Astrocyte of the spinal cord (primary cell): ENCODE measurements around the gene BTBD2.

Experiments used
- DNase-seq: peaks from one replicate; pipeline ENCODE4 v3.0.0; 2011; ENCODE audit warnings: low read depth, low spot score
- H3K4me3 ChIP-seq: 2 replicates; pipeline ENCODE4 v1.5.1; 2011; ENCODE audit warnings: low read depth, mild to moderate bottlenecking, low read length, moderate library complexity
- CTCF ChIP-seq: IDR thresholded peaks from 2 replicates; pipeline ENCODE4 v1.5.1; 2012; ENCODE audit warnings: low read depth, mild to moderate bottlenecking, low read length, inconsistent platforms
- in situ Hi-C: cut with HindIII; loops from 2 replicates; pipeline ENCODE4 v1.10.0; 2017; ENCODE audit warnings: low sequenced_read_pairs

Gene BTBD2

GRCh38 chr19:2061495-2062388 is 46.2 kb upstream of the BTBD2 start:
- H3K4me3 ChIP-seq = peak overlapping the region; percentile 50
- peak; percentile 98 for DNase-seq
- in situ Hi-C loops = no loop called here
- TF ChIP-seq CTCF = no peak

- DNase-seq = peak; percentile 84
- TF ChIP-seq CTCF = no peak
- peak overlapping the region; percentile 26 for H3K4me3 ChIP-seq
- in situ Hi-C loops = no loop called here
These were observed 45.5 kb upstream of the BTBD2 start for GRCh38 chr19:2060884-2061494.

GRCh38 chr19:2059422-2060201 is 44.1 kb upstream of the BTBD2 start:
- in situ Hi-C loops = no loop called here
- no peak overlapping the region for H3K4me3 ChIP-seq

GRCh38 chr19:2058570-2059421 is 43.3 kb upstream of the BTBD2 start:
- no peak overlapping the region for H3K4me3 ChIP-seq
- DNase-seq = no peak
- in situ Hi-C loops = no loop called here
- no peak for TF ChIP-seq CTCF

More at GRCh38 chr19:2059422-2060201, 44.1 kb upstream of the BTBD2 start:
- DNase-seq = peak; percentile 79
- TF ChIP-seq CTCF = no peak

GRCh38 chr19:2057484-2058469 is 42.3 kb upstream of the BTBD2 start:
- no peak for DNase-seq
- no peak for TF ChIP-seq CTCF
- in situ Hi-C loops = no loop called here
- H3K4me3 ChIP-seq = no peak overlapping the region
